ENCODE measurements around the gene GYG1.

GYG1 gene

DNA sequence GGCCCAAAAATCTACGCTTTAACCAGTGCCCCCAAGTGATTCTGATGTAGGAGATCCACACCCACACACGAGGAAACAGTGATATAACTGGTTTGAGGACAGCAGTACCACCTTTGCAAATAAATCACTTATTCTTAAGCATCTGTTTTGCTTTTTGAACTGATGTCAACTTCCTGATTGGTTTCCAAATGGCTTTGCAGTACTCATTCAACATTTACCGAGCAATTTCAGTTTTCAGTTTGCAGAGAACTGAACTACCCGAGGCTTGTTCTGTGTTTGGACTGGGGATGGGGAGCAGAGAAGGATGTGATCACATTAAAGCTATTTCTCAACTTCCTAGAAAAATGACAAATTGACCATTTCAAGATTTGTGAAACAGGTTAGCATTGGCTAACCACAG lies 1.1 kb upstream of the GYG1 start:
- peaks cover 13% of the 10 kb centered on the region for H3K36me3 ChIP-seq (ENCODE audit: insufficient read depth)
- H3K4me3 ChIP-seq (IDR thresholded peaks at IDR 0.05; ENCODE audit: insufficient read depth, low read depth, low read length), result no peak overlapping the region
- H3K4me1 ChIP-seq (ENCODE audit: low read depth, poor library complexity, severe bottlenecking), result peaks cover 46% of the 10 kb centered on the region
- peak overlapping the region; percentile 91 for H3K4me2 ChIP-seq
- peaks cover 45% of the 10 kb centered on the region for H3K79me2 ChIP-seq (ENCODE audit: insufficient read depth, low read depth)
- no peaks in the 10 kb centered on the region for H4K20me1 ChIP-seq (ENCODE audit: insufficient read depth)
- TF ChIP-seq, protein P1, sequence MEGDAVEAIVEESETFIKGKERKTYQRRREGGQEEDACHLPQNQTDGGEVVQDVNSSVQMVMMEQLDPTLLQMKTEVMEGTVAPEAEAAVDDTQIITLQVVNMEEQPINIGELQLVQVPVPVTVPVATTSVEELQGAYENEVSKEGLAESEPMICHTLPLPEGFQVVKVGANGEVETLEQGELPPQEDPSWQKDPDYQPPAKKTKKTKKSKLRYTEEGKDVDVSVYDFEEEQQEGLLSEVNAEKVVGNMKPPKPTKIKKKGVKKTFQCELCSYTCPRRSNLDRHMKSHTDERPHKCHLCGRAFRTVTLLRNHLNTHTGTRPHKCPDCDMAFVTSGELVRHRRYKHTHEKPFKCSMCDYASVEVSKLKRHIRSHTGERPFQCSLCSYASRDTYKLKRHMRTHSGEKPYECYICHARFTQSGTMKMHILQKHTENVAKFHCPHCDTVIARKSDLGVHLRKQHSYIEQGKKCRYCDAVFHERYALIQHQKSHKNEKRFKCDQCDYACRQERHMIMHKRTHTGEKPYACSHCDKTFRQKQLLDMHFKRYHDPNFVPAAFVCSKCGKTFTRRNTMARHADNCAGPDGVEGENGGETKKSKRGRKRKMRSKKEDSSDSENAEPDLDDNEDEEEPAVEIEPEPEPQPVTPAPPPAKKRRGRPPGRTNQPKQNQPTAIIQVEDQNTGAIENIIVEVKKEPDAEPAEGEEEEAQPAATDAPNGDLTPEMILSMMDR (conservative IDR thresholded peaks at IDR 0.05; ENCODE audit: low read depth, low read length), result no peak
- no peaks in the 10 kb centered on the region for H3K27me3 ChIP-seq (ENCODE audit: insufficient read depth, low read depth)
- H3K27ac ChIP-seq, result peak overlapping the region; percentile 93; the same call in 1 of the 2 replicates
- peak overlapping the region; percentile 69; the same call in 1 of the 2 replicates for H2AFZ ChIP-seq (ENCODE audit: low read depth)
- peak overlapping the region; percentile 94; the same call in 1 of the 2 replicates for H3K9ac ChIP-seq

DNA sequence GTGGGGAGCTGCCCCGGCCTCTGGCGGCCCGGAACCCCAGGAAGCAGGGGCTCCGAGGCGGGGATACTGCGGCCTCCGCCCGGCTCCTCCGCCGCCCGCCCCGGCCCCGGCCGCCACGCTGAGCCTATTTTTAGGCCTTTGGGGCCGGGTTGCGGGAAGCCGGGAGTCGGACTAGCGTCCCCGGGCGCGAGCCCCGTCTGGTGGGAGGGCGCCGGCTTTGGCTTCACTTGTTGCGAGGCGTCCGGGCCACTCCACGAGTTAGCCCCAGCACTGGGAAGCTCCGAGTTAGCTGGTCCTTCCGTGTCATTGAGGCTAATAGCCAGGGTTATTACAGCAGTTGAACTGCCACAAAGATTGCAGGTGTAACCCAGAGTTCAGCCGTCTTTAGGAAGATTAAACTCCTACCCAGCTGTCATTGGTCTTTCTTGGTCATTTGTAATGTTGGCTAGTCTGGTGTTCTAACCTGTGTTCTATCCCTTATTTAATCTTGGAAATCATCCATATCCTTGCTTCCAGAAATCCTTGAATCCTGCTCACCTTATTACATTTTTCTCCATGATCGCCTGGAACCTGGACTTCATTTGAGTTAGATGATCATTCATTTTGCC lies 791 bp downstream of the GYG1 start:
- H3K9ac ChIP-seq, result peak overlapping the region; percentile 94
- peaks cover 64% of the 10 kb centered on the region for H3K79me2 ChIP-seq (ENCODE audit: insufficient read depth, low read depth)
- no peaks in the 10 kb centered on the region for H3K27me3 ChIP-seq (ENCODE audit: insufficient read depth, low read depth)
- H4K20me1 ChIP-seq (ENCODE audit: insufficient read depth), result no peaks in the 10 kb centered on the region
- H3K36me3 ChIP-seq (ENCODE audit: insufficient read depth), result peaks cover 28% of the 10 kb centered on the region
- peak overlapping the region; percentile 94 for H3K4me2 ChIP-seq
- H2AFZ ChIP-seq (ENCODE audit: low read depth), result no peak overlapping the region
- peak overlapping the region; percentile 93 for H3K27ac ChIP-seq
- H3K4me3 ChIP-seq (IDR thresholded peaks at IDR 0.05; ENCODE audit: insufficient read depth, low read depth, low read length), result no peak overlapping the region
- TF ChIP-seq, protein P1 (conservative IDR thresholded peaks at IDR 0.05; ENCODE audit: low read depth, low read length), result no peak
- peaks cover 65% of the 10 kb centered on the region for H3K4me1 ChIP-seq (ENCODE audit: low read depth, poor library complexity, severe bottlenecking)

DNA sequence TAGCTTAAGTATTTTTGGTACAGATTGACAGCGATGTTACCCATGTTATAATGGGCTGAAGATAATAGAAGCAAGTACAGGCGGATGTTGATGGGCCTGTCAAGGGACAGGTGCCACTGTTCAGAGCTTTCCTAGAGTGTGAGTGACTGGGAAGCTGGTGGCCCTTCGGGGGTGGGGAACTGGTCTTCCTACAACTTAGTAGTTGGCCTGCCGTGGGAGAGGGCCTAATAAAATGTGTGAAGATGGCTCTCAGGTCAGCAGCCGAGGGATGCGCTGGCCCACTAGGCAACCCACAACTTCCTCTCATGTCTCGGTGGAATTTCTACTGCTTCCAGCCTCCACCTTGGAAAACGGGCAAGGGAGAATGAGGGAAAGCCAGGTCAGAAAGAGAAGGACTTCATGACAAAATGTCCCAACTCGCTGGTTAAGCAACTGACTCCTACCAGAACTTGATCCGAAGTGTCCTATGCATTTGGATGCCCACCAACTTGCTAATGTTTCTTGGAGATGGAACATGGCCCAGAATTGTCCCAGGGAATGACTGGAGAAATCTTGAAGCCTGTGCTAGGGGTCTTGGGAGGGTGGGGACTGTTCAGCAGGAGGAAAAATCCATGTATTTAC lies 1.4 kb downstream of the GYG1 start:
- Histone ChIP-seq H3K4me1 (ENCODE audit: low read depth, poor library complexity, severe bottlenecking) (peaks cover 71% of the 10 kb centered on the region), H3K27ac (peak overlapping the region; percentile 93), H3K36me3 (ENCODE audit: insufficient read depth) (peaks cover 30% of the 10 kb centered on the region), H3K27me3 (ENCODE audit: insufficient read depth, low read depth) (no peaks in the 10 kb centered on the region), H3K4me3 (IDR thresholded peaks at IDR 0.05; ENCODE audit: insufficient read depth, low read depth, low read length) (no peak overlapping the region), H3K4me2 (peak overlapping the region; percentile 94), H3K9ac (peak overlapping the region; percentile 94), H4K20me1 (ENCODE audit: insufficient read depth) (no peaks in the 10 kb centered on the region), H2AFZ (ENCODE audit: low read depth) (no peak overlapping the region), H3K79me2 (ENCODE audit: insufficient read depth, low read depth) (peaks cover 65% of the 10 kb centered on the region)
- TF ChIP-seq, protein P1 (conservative IDR thresholded peaks at IDR 0.05; ENCODE audit: low read depth, low read length), result no peak

DNA sequence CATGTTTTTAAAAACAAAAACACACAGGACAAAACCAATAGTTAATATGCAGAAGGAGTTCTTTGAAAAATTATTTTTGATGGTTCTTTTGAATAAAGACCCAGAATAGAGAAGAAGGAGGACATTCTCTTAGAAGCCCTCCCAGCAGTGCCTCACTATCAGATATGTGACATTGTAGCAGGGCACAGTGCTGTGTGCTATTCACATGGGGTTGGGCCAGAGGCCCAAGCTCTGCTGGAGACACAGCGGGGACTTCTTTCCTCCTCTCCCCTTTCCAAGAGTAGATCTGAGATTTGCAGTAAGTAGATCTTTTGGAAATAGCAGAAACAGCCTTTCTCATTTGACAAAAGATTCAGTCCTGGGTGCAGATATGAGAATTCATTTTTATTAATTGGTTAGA lies 6.3 kb downstream of the GYG1 start:
- Histone ChIP-seq H3K27ac (peak overlapping the region; percentile 93), H2AFZ (ENCODE audit: low read depth) (no peak overlapping the region), H3K4me2 (peak overlapping the region; percentile 94), H3K9ac (peak overlapping the region; percentile 60; the same call in 1 of the 2 replicates), H3K27me3 (ENCODE audit: insufficient read depth, low read depth) (no peaks in the 10 kb centered on the region), H3K36me3 (ENCODE audit: insufficient read depth) (peaks cover 33% of the 10 kb centered on the region), H3K4me1 (ENCODE audit: low read depth, poor library complexity, severe bottlenecking) (peaks cover 97% of the 10 kb centered on the region), H3K79me2 (ENCODE audit: insufficient read depth, low read depth) (peaks cover 72% of the 10 kb centered on the region), H4K20me1 (ENCODE audit: insufficient read depth) (no peaks in the 10 kb centered on the region), H3K4me3 (IDR thresholded peaks at IDR 0.05; ENCODE audit: insufficient read depth, low read depth, low read length) (peak overlapping the region; percentile 23)
- TF ChIP-seq, protein P1 (conservative IDR thresholded peaks at IDR 0.05; ENCODE audit: low read depth, low read length), result no peak

Data from KMS-11 (cell line).